Stimulated activated CD4-positive, alpha-beta T cell treated with anti-CD3 and anti-CD28 coated beads, Interleukin-12 subunit alpha, Interleukin-12 subunit beta, amount 100 ng/mL, for 4 hours (primary cell): ENCODE measurements around the gene LOXL1.

Experiments
- DNase-seq: peaks from one replicate; pipeline ENCODE4 v3.0.0-alpha.2; 2020

Gene LOXL1

DNA sequence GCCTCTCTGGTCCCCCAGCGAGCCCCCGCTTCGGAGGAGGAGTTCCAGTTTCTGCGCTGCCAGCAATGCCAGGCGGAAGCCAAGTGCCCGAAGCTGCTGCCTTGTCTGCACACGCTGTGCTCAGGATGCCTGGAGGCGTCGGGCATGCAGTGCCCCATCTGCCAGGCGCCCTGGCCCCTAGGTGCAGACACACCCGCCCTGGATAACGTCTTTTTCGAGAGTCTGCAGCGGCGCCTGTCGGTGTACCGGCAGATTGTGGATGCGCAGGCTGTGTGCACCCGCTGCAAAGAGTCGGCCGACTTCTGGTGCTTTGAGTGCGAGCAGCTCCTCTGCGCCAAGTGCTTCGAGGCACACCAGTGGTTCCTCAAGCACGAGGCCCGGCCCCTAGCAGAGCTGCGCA, 71.7 kb downstream of the LOXL1 start:
- DNase-seq = no peak
